Mucosa of stomach (tissue), 1 donor: ENCODE measurements around the gene ADORA2A.

Source experiments
- H3K27me3 ChIP-seq: one replicate; pipeline ENCODE4 v1.7.0; 2013; ENCODE audit warnings: mild to moderate bottlenecking, low read length; ENCODE audit not compliant: control insufficient read depth, insufficient read depth
- H3K36me3 ChIP-seq: one replicate; pipeline ENCODE4 v1.7.0; 2013; ENCODE audit warnings: low read length; ENCODE audit not compliant: control insufficient read depth, insufficient read depth
- H3K4me1 ChIP-seq: one replicate; pipeline ENCODE4 v1.7.0; 2013; ENCODE audit warnings: mild to moderate bottlenecking, low read length; ENCODE audit not compliant: control insufficient read depth, insufficient read depth
- H3K4me3 ChIP-seq: one replicate; pipeline ENCODE4 v1.7.0; 2013; ENCODE audit warnings: low read length
- H3K9ac ChIP-seq: one replicate; pipeline ENCODE4 v1.7.0; 2013; ENCODE audit warnings: mild to moderate bottlenecking, low read length, moderate library complexity
- H3K9me3 ChIP-seq: one replicate; pipeline ENCODE4 v1.7.0; 2013; ENCODE audit warnings: mild to moderate bottlenecking, low read length, moderate library complexity; ENCODE audit not compliant: control insufficient read depth
- donor health status: Pancreatic carcinoma.

The ADORA2A gene

GRCh38 chr22:24393012-24393559 is 34.3 kb upstream of the ADORA2A start:
- Histone ChIP-seq H3K27me3 (no peaks in the 10 kb centered on the region), H3K9me3 (no peaks in the 10 kb centered on the region), H3K4me3 (no peak overlapping the region), H3K36me3 (no peaks in the 10 kb centered on the region), H3K4me1 (peaks cover 14% of the 10 kb centered on the region), H3K9ac (no peak overlapping the region)

- Histone ChIP-seq H3K4me1 (peaks cover 14% of the 10 kb centered on the region), H3K4me3 (no peak overlapping the region), H3K27me3 (no peaks in the 10 kb centered on the region), H3K36me3 (no peaks in the 10 kb centered on the region), H3K9me3 (no peaks in the 10 kb centered on the region), H3K9ac (no peak overlapping the region)
Measured at GRCh38 chr22:24393848-24394247, 33.6 kb upstream of the ADORA2A start.

DNA sequence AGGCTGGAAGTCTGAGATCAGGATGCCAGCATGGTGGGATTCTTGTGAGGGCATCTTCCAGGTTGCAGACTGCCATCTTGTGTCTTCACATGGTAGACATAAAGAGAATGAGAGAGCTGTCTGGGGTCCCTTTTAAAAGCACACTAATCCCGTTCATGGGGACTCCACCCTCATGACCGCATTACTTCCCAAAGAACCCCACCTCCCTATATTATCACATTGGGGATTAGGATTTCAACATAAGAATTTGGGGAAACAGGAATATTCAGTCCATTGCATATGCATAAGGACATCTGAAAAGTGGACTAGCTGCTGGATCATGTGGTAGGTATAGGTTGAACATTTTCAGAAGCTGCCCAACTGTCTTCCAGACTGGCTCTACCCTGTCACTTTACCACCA is 33.1 kb upstream of the ADORA2A start:
- no peaks in the 10 kb centered on the region for H3K27me3 ChIP-seq
- no peak overlapping the region for H3K9ac ChIP-seq
- no peaks in the 10 kb centered on the region for H3K36me3 ChIP-seq
- no peak overlapping the region for H3K4me3 ChIP-seq
- peaks cover 14% of the 10 kb centered on the region for H3K4me1 ChIP-seq
- no peaks in the 10 kb centered on the region for H3K9me3 ChIP-seq

DNA sequence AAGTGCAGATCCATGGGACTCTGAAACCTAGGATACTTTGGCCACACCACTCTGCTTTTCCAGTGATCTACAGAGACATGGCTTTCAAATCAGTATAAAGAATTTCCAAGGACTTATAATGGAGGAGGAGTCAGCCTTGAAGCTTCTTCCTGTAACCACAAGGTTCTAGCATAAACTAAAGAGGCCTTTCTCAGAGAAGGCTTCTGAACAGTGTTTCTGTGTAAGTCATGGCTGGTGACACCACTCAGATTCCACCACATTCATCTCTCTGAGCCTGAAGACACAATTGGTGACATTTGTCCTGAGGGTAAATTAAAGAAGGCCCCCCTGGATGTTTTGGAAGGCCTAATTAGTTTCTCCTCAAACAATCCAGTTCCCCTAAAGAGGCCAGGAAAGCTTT is 29.0 kb upstream of the ADORA2A start:
- no peak overlapping the region for H3K4me3 ChIP-seq
- H3K9me3 ChIP-seq = no peaks in the 10 kb centered on the region
- no peaks in the 10 kb centered on the region for H3K36me3 ChIP-seq
- no peaks in the 10 kb centered on the region for H3K27me3 ChIP-seq
- no peak overlapping the region for H3K9ac ChIP-seq
- peaks cover 27% of the 10 kb centered on the region for H3K4me1 ChIP-seq

GRCh38 chr22:24400034-24400725 is 27.2 kb upstream of the ADORA2A start:
- Histone ChIP-seq H3K4me1 (peaks cover 31% of the 10 kb centered on the region), H3K27me3 (no peaks in the 10 kb centered on the region), H3K9ac (no peak overlapping the region), H3K36me3 (no peaks in the 10 kb centered on the region), H3K9me3 (no peaks in the 10 kb centered on the region), H3K4me3 (no peak overlapping the region)

DNA sequence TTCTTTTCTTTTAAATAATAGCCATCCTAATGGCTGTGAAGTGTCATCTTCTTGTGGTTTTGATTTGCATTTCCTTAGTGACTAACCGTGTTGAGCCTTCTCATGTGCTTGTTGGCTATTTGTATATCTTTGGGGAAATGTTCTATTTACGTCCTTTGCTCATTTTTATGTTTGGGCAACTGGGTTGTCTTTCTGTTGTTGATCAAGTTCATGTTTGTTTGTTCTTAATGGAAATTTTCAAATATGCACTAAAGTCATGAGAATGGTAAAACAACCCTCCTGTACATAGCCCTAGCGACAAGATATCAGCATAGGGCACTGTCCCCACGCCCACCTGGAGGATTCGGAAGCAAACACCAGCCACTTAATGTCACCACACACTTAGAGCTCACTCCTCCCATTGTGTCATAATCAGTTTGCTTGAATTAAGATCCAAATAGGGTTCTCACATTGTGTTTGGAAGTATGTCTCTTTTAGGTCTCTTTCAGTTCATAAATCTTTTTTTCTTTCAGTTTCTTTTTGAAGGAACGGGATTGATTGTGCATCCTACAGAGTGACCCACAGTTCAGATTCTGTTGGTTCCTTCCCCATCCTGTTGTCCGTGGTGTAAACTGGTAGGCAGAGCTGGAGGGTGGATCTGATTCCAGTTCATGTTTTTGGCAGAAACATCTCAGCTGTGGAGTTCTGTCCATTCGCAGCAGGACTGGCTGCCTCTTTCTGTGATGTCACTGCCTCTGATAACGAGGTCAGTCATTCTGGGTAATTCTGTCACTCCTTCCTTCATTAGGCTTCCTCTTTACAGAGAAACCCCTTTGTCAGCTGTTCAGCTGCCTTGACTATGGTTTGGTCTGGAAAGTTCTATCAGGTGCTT is 26.4 kb upstream of the ADORA2A start:
- H3K9ac ChIP-seq = no peak overlapping the region
- H3K4me3 ChIP-seq = no peak overlapping the region
- peaks cover 31% of the 10 kb centered on the region for H3K4me1 ChIP-seq
- no peaks in the 10 kb centered on the region for H3K9me3 ChIP-seq
- no peaks in the 10 kb centered on the region for H3K27me3 ChIP-seq
- H3K36me3 ChIP-seq = no peaks in the 10 kb centered on the region

DNA sequence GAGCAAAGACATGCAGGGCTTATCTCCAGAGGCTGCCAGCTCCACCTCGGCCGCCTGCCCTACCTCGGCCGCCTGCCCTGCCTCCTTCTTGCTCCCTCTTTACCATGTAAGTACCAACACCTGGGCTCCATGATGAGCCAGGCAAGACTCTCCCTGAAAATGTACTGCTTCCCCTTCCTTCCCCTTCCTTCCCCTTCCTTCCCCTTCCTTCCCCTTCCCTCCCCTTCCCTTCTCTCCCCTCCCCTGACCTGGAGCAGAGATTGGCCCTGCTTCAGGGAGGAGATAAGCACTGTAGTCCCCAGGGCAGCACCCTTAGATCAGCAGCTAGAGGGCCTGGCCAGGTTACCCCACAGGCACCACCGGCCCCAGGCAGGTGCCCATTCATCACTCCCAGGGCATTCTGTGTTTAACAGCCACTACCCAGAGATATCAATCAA is 25.4 kb upstream of the ADORA2A start:
- Histone ChIP-seq H3K27me3 (no peaks in the 10 kb centered on the region), H3K9ac (no peak overlapping the region), H3K9me3 (no peaks in the 10 kb centered on the region), H3K4me3 (no peak overlapping the region), H3K4me1 (peaks cover 31% of the 10 kb centered on the region), H3K36me3 (no peaks in the 10 kb centered on the region)

- H3K4me1 ChIP-seq = peaks cover 31% of the 10 kb centered on the region
- no peak overlapping the region for H3K4me3 ChIP-seq
- H3K9ac ChIP-seq = no peak overlapping the region
- no peaks in the 10 kb centered on the region for H3K36me3 ChIP-seq
- no peaks in the 10 kb centered on the region for H3K9me3 ChIP-seq
- H3K27me3 ChIP-seq = no peaks in the 10 kb centered on the region
Measured at GRCh38 chr22:24402460-24403192, 24.8 kb upstream of the ADORA2A start.

DNA sequence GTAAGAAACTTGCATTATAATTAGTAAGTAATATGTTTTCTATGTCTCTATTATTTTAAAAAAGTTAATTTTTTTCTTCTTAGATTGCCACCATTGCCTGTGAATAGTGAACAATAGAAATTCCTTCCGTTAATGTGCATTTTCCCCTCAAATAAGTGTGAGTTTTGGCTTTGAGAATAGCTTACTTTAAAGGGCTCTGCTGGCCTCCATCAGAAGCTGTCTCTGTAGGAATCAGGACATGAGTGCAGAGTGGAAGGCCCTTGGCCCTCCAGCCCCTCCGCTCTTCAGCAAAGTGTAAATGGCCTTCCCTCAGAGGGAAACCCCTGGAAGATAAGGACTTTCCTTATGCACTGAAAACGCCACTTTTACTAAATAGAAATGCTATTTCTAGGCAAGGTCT is 24.1 kb upstream of the ADORA2A start:
- no peaks in the 10 kb centered on the region for H3K9me3 ChIP-seq
- peaks cover 31% of the 10 kb centered on the region for H3K4me1 ChIP-seq
- H3K9ac ChIP-seq = no peak overlapping the region
- H3K27me3 ChIP-seq = no peaks in the 10 kb centered on the region
- H3K4me3 ChIP-seq = no peak overlapping the region
- H3K36me3 ChIP-seq = no peaks in the 10 kb centered on the region

DNA sequence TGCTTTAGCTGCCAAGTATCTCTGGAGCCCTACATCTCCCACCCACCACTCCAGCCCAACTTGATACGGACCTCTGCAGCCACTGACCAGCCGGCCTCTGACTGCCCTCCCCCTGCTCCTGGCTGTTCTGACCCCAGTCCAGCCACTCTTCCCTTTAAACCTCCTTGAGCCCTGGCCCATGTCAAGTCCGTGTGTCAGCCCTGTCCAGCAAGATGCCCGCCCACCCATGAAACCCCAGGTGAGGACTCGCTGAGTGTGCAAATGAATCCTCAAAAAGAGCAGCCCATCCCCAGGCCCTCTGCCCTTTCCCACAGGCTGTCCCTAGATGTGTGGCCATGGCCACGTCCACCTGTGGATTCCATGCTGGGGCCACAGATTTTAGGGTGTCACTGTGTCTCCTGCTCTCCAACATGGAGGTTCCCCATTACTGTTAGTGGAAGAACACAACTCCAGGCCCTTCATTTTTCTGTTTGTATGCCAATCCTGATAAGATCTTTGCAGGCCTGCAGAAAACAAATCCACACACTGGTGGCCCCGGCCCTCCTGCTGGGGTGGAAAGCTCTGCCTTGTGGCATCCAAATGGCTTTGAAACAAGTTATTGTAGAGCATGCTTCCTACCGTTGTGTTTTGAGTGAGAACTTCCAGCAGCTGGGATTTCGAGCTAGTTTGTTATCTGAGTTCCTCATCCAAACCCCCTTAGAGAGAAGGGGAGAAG is 22.7 kb upstream of the ADORA2A start:
- peaks cover 31% of the 10 kb centered on the region for H3K4me1 ChIP-seq
- no peak overlapping the region for H3K9ac ChIP-seq
- H3K36me3 ChIP-seq = no peaks in the 10 kb centered on the region
- no peaks in the 10 kb centered on the region for H3K9me3 ChIP-seq
- no peaks in the 10 kb centered on the region for H3K27me3 ChIP-seq
- no peak overlapping the region for H3K4me3 ChIP-seq

GRCh38 chr22:24405631-24406321 is 21.6 kb upstream of the ADORA2A start:
- H3K36me3 ChIP-seq = no peaks in the 10 kb centered on the region
- no peaks in the 10 kb centered on the region for H3K9me3 ChIP-seq
- H3K4me1 ChIP-seq = peaks cover 30% of the 10 kb centered on the region

More at GRCh38 chr22:24405631-24406321, 21.6 kb upstream of the ADORA2A start:
- no peaks in the 10 kb centered on the region for H3K27me3 ChIP-seq
- no peak overlapping the region for H3K9ac ChIP-seq
- no peak overlapping the region for H3K4me3 ChIP-seq
